HepG2 (cell line): ENCODE measurements around the gene TFCP2L1. TPM values are rescaled to one million over a fixed set of nuclear protein-coding genes. Genes with fewer than 3 reads are reported as not detected.

ENCODE experiments used
- ATAC-seq: fragments of 200-7000 bp; cut with Tn5 transposase; 3 replicates; pipeline ENCODE4 v1.9.1; 2020; ENCODE audit warnings: mild to moderate bottlenecking, moderate library complexity
- BruUV-seq: library from RNA; stranded (reverse); fragments of 400-500 nt; replicated peaks from 2 replicates; lab custom pipeline; 2021; lab: Mats Ljungman, UMichigan
- CTCF ChIA-PET: fragments of 300-600 bp; formaldehyde crosslinking; extraction: SDS; loops from one replicate; lab custom pipeline; 2021; ENCODE audit warnings: low total read pairs, inconsistent platforms, low intra/inter-chr PET ratio; lab: Yijun Ruan, JAX
- POLR2A ChIA-PET: fragments of 350-600 bp; sonication (Branson Sonifier 250); formaldehyde crosslinking; loops from one replicate; lab custom pipeline; 2020; ENCODE audit warnings: antibody characterized with exemption, inconsistent platforms; lab: Yijun Ruan, JAX
- DNase-seq: peaks from one replicate; pipeline ENCODE4 v3.0.0-alpha.2; 2015; ENCODE audit warnings: low spot score
- FAIRE-seq: peaks from 3 replicates; lab custom pipeline; 2011; peaks lifted over from hg19 to GRCh38; lab: Jason Lieb, UNC
- H2AFZ ChIP-seq: one replicate; pipeline ENCODE4 v1.6.1; 2011; ENCODE audit warnings: low read length, inconsistent platforms
- H3K27ac ChIP-seq: fragments of 300-600 bp; 3 replicates; pipeline ENCODE4 v1.8.0; 2011; ENCODE audit warnings: mixed run types, mild to moderate bottlenecking, mixed read lengths, low read length, inconsistent platforms; ENCODE audit not compliant: insufficient read depth; ENCODE audit errors: extremely low read length
- H3K27me3 ChIP-seq, 2 experiments: fragments of 200-600 bp in 1 of 2; 2 replicates in 1 of 2; 3 replicates in 1 of 2; pipeline versions ENCODE4 v1.6.0 to v1.8.0; 2011; ENCODE audit warnings: low read length in 2 of 2, mild to moderate bottlenecking in 2 of 2, moderate library complexity in 2 of 2, inconsistent platforms in 1 of 2; ENCODE audit not compliant: insufficient read depth in 2 of 2, control insufficient read depth in 1 of 2
- H3K36me3 ChIP-seq, 2 experiments: fragments of 200-600 bp in 1 of 2; replicated peaks in 1 of 2; 2 replicates in 1 of 2; 3 replicates in 1 of 2; pipeline versions ENCODE4 v1.5.1 to v1.8.0; 2011; ENCODE audit warnings: low read length in 2 of 2, inconsistent platforms in 1 of 2; ENCODE audit not compliant: insufficient read depth in 2 of 2, control insufficient read depth in 1 of 2
- H3K4me1 ChIP-seq: 2 replicates; pipeline ENCODE4 v1.5.1; 2012; ENCODE audit warnings: low read length, inconsistent platforms; ENCODE audit not compliant: insufficient read depth
- H3K4me2 ChIP-seq: 2 replicates; pipeline ENCODE4 v1.6.0; 2011; ENCODE audit warnings: low read depth, low read length, inconsistent platforms
- H3K4me3 ChIP-seq, 3 experiments: fragments of 200-600 bp in 1 of 3; sonication (generic), shearing (Covaris generic) in 1 of 3; replicated peaks in 1 of 3; 2 replicates each; pipeline ENCODE4 v1.5.1; 2011 to 2016; ENCODE audit warnings: low read length in 3 of 3, inconsistent platforms in 2 of 3, low read depth in 2 of 3, mild to moderate bottlenecking in 2 of 3, control low read depth in 1 of 3, mixed read lengths in 1 of 3; ENCODE audit not compliant: insufficient read depth in 1 of 3
- H3K79me2 ChIP-seq: one replicate; pipeline ENCODE4 v1.6.1; 2011; ENCODE audit warnings: low read length, inconsistent platforms; ENCODE audit not compliant: insufficient read depth
- H3K9ac ChIP-seq: 2 replicates; pipeline ENCODE4 v1.6.0; 2011; ENCODE audit warnings: mild to moderate bottlenecking, low read depth, low read length, inconsistent platforms; ENCODE audit not compliant: insufficient read depth
- H3K9me3 ChIP-seq: 2 replicates; pipeline ENCODE4 v1.5.1; 2012; ENCODE audit warnings: mild to moderate bottlenecking, low read length
- H4K20me1 ChIP-seq: 2 replicates; pipeline ENCODE4 v1.6.0; 2011; ENCODE audit warnings: inconsistent platforms, mild to moderate bottlenecking, low read length, moderate library complexity; ENCODE audit not compliant: insufficient read depth
- BHLHE40 ChIP-seq: IDR thresholded peaks from 2 replicates; pipeline ENCODE4 v1.6.1; 2011; ENCODE audit warnings: low read length, improper control_type of control experiment
- CBX2 ChIP-seq, 2 experiments: fragments of 200-600 bp in 1 of 2; sonication (generic); formaldehyde crosslinking in 1 of 2; IDR thresholded peaks; 2 replicates each; pipeline versions ENCODE4 v1.7.0 to v1.8.1; 2018 to 2022; ENCODE audit warnings: low read depth in 2 of 2, low read length in 1 of 2, mild to moderate bottlenecking in 1 of 2, missing genetic modification reagents in 1 of 2
- CCAR2 ChIP-seq: fragments of 200-400 bp; formaldehyde crosslinking; optimal IDR thresholded peaks from 2 replicates; pipeline ENCODE3; 2018; ENCODE audit warnings: low read depth, mild to moderate bottlenecking, low read length, moderate library complexity
- CENPX ChIP-seq: sonication (generic); formaldehyde crosslinking; IDR thresholded peaks from 2 replicates; pipeline ENCODE4 v1.9.0; 2021; ENCODE audit warnings: mild to moderate bottlenecking, missing genetic modification reagents, moderate library complexity
- HNRNPH1 ChIP-seq: fragments of 200-400 bp; formaldehyde crosslinking; optimal IDR thresholded peaks from 2 replicates; pipeline ENCODE3; 2017; ENCODE audit warnings: mild to moderate bottlenecking, low read depth, low read length
- MLX ChIP-seq: IDR thresholded peaks from 2 replicates; pipeline ENCODE4 v1.6.1; 2016
- MNT ChIP-seq: fragments of 450-650 bp; IDR thresholded peaks from 2 replicates; pipeline ENCODE4 v1.6.1; 2016
- RELA ChIP-seq: sonication (generic); formaldehyde crosslinking; IDR thresholded peaks from 2 replicates; pipeline ENCODE4 v1.4.0; 2020; ENCODE audit warnings: missing genetic modification reagents
- ZBTB42 ChIP-seq: sonication (generic); formaldehyde crosslinking; IDR thresholded peaks from 2 replicates; pipeline ENCODE4 v1.5.0; 2020; ENCODE audit warnings: mild to moderate bottlenecking, missing genetic modification reagents
- ZFYVE20 ChIP-seq: sonication (generic); formaldehyde crosslinking; IDR thresholded peaks from 2 replicates; pipeline ENCODE4 v1.8.0; 2023; ENCODE audit warnings: low read depth, mild to moderate bottlenecking, moderate library complexity, missing genetic modification reagents, borderline replicate concordance
- ZNF224 ChIP-seq: sonication (generic); formaldehyde crosslinking; IDR thresholded peaks from 2 replicates; pipeline ENCODE4 v1.5.0; 2020; ENCODE audit warnings: mild to moderate bottlenecking, missing genetic modification reagents
- ZNF331 ChIP-seq: sonication (generic); formaldehyde crosslinking; IDR thresholded peaks from 2 replicates; pipeline ENCODE4 v1.4.0; 2020; ENCODE audit warnings: missing genetic modification reagents
- ZNF530 ChIP-seq: sonication (generic); formaldehyde crosslinking; IDR thresholded peaks from 2 replicates; pipeline ENCODE4 v1.5.0; 2020; ENCODE audit warnings: low read depth, mild to moderate bottlenecking, missing genetic modification reagents
- ZNF557 ChIP-seq: sonication (generic); formaldehyde crosslinking; IDR thresholded peaks from 2 replicates; pipeline ENCODE4 v1.4.0; 2020; ENCODE audit warnings: missing genetic modification reagents
- WGBS: methylation state at CpG from one replicate; pipeline ENCODE4 v1.1.6; 2017; ENCODE audit warnings: low lambda C conversion rate; 5-methylcytosine and 5-hydroxymethylcytosine counted together
- in situ Hi-C: cut with HindIII; loops from 2 replicates; pipeline ENCODE4 v1.10.0; 2017; ENCODE audit warnings: low pct_unique_long_range_greater_than_20kb; ENCODE audit not compliant: extremely low pct_ligation_motif_present
- intact Hi-C: fragments of 100-400 bp; cut with micrococcal nuclease; formaldehyde crosslinking; loops from one replicate; pipeline ENCODE4 v1.10.0; 2022; ENCODE audit not compliant: unreplicated experiment
- polyA plus RNA-seq, 8 experiments: library from polyadenylated mRNA; depleted of rRNA in 3 of 8; stranded (reverse) in 7 of 8; unstranded in 1 of 8; fragments of >200 nt; fragmentation: Illumina TruSeq in 4 of 8; extraction: Trizol in 4 of 8; gene quantifications; 2 replicates each; pipeline versions ENCODE4 v1.2.1 to v1.2.3, GENCODE V29; 2011 to 2016; ENCODE audit warnings: low read depth in 4 of 8, missing spikeins in 1 of 8, mixed read lengths in 1 of 8; ENCODE audit not compliant: insufficient read depth in 1 of 8
- total RNA-seq, 5 experiments: library from RNA; depleted of rRNA; stranded (reverse); fragments of >200 nt; fragmentation: Illumina TruSeq; extraction: Trizol; gene quantifications; 2 replicates each; pipeline ENCODE4 v1.2.3, GENCODE V29; 2016; ENCODE audit warnings: low read depth in 1 of 5
- TF ChIP-seq, protein P1 (sequence below): IDR thresholded peaks from 2 replicates; pipeline ENCODE4 v1.6.1; 2016; ENCODE audit warnings: control low read depth

TFCP2L1 gene
- total and polyA plus RNA-seq, 2 of the 13 experiments (the other 11 are each of a cell fraction or from before 2014, with no cell fraction given): under 0.01 TPM; not detected in 1

- H3K4me3 ChIP-seq: no peak overlapping the region
Measured at GRCh38 chr2:121187351-121187981, 97.5 kb downstream of the TFCP2L1 start.

DNA sequence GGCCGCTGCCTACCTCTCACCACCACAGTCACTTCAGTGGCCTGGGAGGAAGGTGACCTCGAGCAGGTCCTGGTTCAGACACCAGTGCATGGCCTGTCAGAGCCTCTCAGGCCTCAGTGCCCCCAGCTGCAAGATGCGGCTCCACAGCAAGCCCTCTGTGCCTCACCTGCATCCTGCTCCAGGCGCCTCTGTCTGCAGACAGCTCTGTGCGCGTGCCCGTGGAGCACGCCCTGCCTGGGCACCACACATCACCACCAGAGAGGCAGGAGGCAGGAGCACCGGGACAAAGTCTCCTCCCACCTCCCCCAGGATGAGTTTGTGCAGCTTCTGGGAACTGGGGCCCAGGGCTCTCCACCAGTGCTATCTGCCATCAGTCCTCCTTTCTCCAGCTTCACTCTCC lies 98.7 kb downstream of the TFCP2L1 start:
- H3K9ac ChIP-seq: no peak overlapping the region
- 55% methylated on average over 8 of the region's 9 CpGs for WGBS
- no peak overlapping the region for H3K4me3 ChIP-seq
- intact Hi-C loops (no loop called here), in situ Hi-C loops (no loop called here)
- no peaks in the 10 kb centered on the region for H3K36me3 ChIP-seq
- CTCF ChIA-PET: no interaction called here
- ATAC-seq (peak; percentile 12; the same call in 1 of the 3 replicates), DNase-seq (no peak), FAIRE-seq (no peak)
- no peaks in the 10 kb centered on the region for H3K4me1 ChIP-seq
- H3K27me3 ChIP-seq: peaks cover 4 to 17% of the 10 kb centered on the region in 2 experiments; a peak in 2 of 5 replicates
- H3K27ac ChIP-seq: no peak overlapping the region
- H2AFZ ChIP-seq: no peak overlapping the region
- no peaks in the 10 kb centered on the region; the same call in 1 of the 2 replicates for H4K20me1 ChIP-seq
- H3K4me2 ChIP-seq: no peak overlapping the region
- POLR2A ChIA-PET: no interaction called here
- no peaks in the 10 kb centered on the region for H3K9me3 ChIP-seq
- no TSS peak for BruUV-seq
- H3K79me2 ChIP-seq: no peaks in the 10 kb centered on the region
- TF ChIP-seq MNT: no peak
- no peak for TF ChIP-seq ZFYVE20 (CRISPR knock-in tag)
- TF ChIP-seq, protein P1, sequence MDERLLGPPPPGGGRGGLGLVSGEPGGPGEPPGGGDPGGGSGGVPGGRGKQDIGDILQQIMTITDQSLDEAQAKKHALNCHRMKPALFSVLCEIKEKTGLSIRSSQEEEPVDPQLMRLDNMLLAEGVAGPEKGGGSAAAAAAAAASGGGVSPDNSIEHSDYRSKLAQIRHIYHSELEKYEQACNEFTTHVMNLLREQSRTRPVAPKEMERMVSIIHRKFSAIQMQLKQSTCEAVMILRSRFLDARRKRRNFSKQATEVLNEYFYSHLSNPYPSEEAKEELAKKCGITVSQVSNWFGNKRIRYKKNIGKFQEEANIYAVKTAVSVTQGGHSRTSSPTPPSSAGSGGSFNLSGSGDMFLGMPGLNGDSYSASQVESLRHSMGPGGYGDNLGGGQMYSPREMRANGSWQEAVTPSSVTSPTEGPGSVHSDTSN (CRISPR knock-in tag): no peak
- no peak for TF ChIP-seq ZNF224 (CRISPR knock-in tag)
- no peak for TF ChIP-seq CBX2 (IDR thresholded peaks at IDR 0.05; ENCODE audit: low read depth, low read length)
- TF ChIP-seq CBX2 (CRISPR knock-in tag; IDR thresholded peaks at IDR 0.05; ENCODE audit: low read depth): no peak
- TF ChIP-seq ZNF331: no peak
- no peak for TF ChIP-seq RELA (CRISPR knock-in tag)
- TF ChIP-seq ZBTB42 (CRISPR knock-in tag): no peak

More at GRCh38 chr2:121187351-121187981, 97.5 kb downstream of the TFCP2L1 start:
- no peaks in the 10 kb centered on the region for H3K9me3 ChIP-seq
- no TSS peak for BruUV-seq
- no peaks in the 10 kb centered on the region for H3K36me3 ChIP-seq
- H4K20me1 ChIP-seq: no peaks in the 10 kb centered on the region; the same call in 1 of the 2 replicates
- in situ Hi-C loops (no loop called here), intact Hi-C loops (no loop called here)
- peaks cover 6 to 21% of the 10 kb centered on the region in 2 experiments; a peak in 2 of 5 replicates for H3K27me3 ChIP-seq
- FAIRE-seq: no peak
- H3K79me2 ChIP-seq: no peaks in the 10 kb centered on the region
- CTCF ChIA-PET: no interaction called here
- no peak overlapping the region for H2AFZ ChIP-seq
- TF ChIP-seq HNRNPH1: no peak
- TF ChIP-seq CENPX (CRISPR knock-in tag): no peak
- TF ChIP-seq BHLHE40: no peak
- TF ChIP-seq CCAR2: no peak
- TF ChIP-seq MLX (CRISPR knock-in tag): no peak
- TF ChIP-seq ZNF557 (CRISPR knock-in tag): no peak
- TF ChIP-seq ZNF530 (CRISPR knock-in tag): no peak
- TF ChIP-seq, all 625 proteins: peak for 0
- Histone ChIP-seq H3K4me1 (no peaks in the 10 kb centered on the region), H3K27ac (no peak overlapping the region), H3K9ac (no peak overlapping the region), H3K4me2 (no peak overlapping the region)
- 41% methylated on average over 13 of the region's 19 CpGs for WGBS
- POLR2A ChIA-PET: no interaction called here
- DNase-seq (no peak), ATAC-seq (no peak)
